ENCODE data around the gene CHD5. TPM values are rescaled to one million over a fixed set of nuclear protein-coding genes. Genes with fewer than 3 reads are reported as not detected.

CHD5 gene
- total and polyA plus RNA-seq, 2 of the 4 experiments (the other 2 are of a cell fraction), result under 0.01 to 0.09 TPM

GRCh38 chr1:6207075-6207885, 27.2 kb upstream of the CHD5 start:
- Histone ChIP-seq H4K20me1 (ENCODE audit: insufficient read depth, low read length) (no peaks in the 10 kb centered on the region; the same call in 1 of the 2 replicates), H4K5ac (ENCODE audit: low read depth, low read length) (no peak overlapping the region), H3K9ac (ENCODE audit: low read depth, low read length) (no peak overlapping the region), H3K4ac (ENCODE audit: low read depth, low read length) (no peak overlapping the region), H2BK15ac (ENCODE audit: low read depth, low read length) (no peak overlapping the region), H3K23ac (ENCODE audit: low read depth, low read length) (no peak overlapping the region), H2BK5ac (ENCODE audit: low read depth, low read length, poor library complexity, severe bottlenecking) (no peak overlapping the region), H2AK9ac (replicated peaks; ENCODE audit: low read depth, low read length, poor library complexity) (no peak overlapping the region), H2BK20ac (ENCODE audit: low read depth, low read length) (no peak overlapping the region), H3K9me3 (ENCODE audit: control insufficient read depth, insufficient read depth, low read length) (no peaks in the 10 kb centered on the region), H2AFZ (replicated peaks; ENCODE audit: low read length, poor library complexity) (no peak overlapping the region), H4K91ac (ENCODE audit: insufficient read depth, low read depth, low read length) (no peak overlapping the region), H3K9me1 (ENCODE audit: insufficient read depth, low read length) (peaks cover 4% of the 10 kb centered on the region), H3K36me3 (ENCODE audit: control insufficient read depth, insufficient read depth, low read length) (no peaks in the 10 kb centered on the region), H3K14ac (replicated peaks; ENCODE audit: low read depth, low read length) (no peak overlapping the region), H4K8ac (ENCODE audit: low read depth in 2 of 2, low read length in 2 of 2) (no peak overlapping the region), H3K4me2 (ENCODE audit: low read depth, low read length) (no peak overlapping the region), H3K56ac (ENCODE audit: extremely low read depth, insufficient read depth, low read length) (no peak overlapping the region), H2BK120ac (ENCODE audit: low read depth, low read length) (no peak overlapping the region), H2AK5ac (ENCODE audit: low read depth, low read length) (no peak overlapping the region), H3K4me3 (ENCODE audit: insufficient read depth, low read depth, low read length) (no peak overlapping the region), H3K79me1 (ENCODE audit: low read depth in 1 of 2, low read length in 2 of 2) (no peaks in the 10 kb centered on the region; a peak in 1 of 4 replicates), H3K4me1 (ENCODE audit: control insufficient read depth, insufficient read depth, low read length) (peaks cover 7% of the 10 kb centered on the region; the same call in 1 of the 2 replicates), H3K18ac (ENCODE audit: low read depth, low read length) (no peak overlapping the region), H3K27me3 (ENCODE audit: control insufficient read depth, insufficient read depth, low read length) (no peaks in the 10 kb centered on the region; the same call in 1 of the 2 replicates), H3K27ac (ENCODE audit: insufficient read depth, low read length) (no peak overlapping the region)
- ATAC-seq (ENCODE audit: low read depth) (no peak), DNase-seq (no peak)
- ChIA-PET CTCF (interaction anchor here (0.6 to 1.0 kb wide), 4 partner anchors 9 to 90 kb away, joined by 3 to 6 read pairs (median 3); no protein-coding TSS in a partner anchor), POLR2A (ENCODE audit: unreplicated experiment) (no interaction called here)
- intact Hi-C loops (cut with micrococcal nuclease), result no loop called here
- WGBS, 2 experiments (ENCODE audit: extremely low coverage in 2 of 2, insufficient read length in 1 of 2), result 89% methylated on average over 13 of the region's 19 CpGs; no CpG with 5 or more reads in 1 of the 2 experiments
- no TSS peak for BruUV-seq (replicated peaks)
- in situ Hi-C loops (cut with MboI; ENCODE audit: low sequenced_read_pairs), result no loop called here
- no peak for TF ChIP-seq MAZ (IDR thresholded peaks at IDR 0.05; ENCODE audit: borderline replicate concordance, low read depth, low read length)
- no peak for TF ChIP-seq ELK1 (IDR thresholded peaks at IDR 0.05; ENCODE audit: borderline replicate concordance, low read depth, low read length)
- no peak for TF ChIP-seq MAFK (IDR thresholded peaks at IDR 0.05; ENCODE audit: low read depth, low read length)
- TF ChIP-seq CTCF (conservative IDR thresholded peaks at IDR 0.05; ENCODE audit: low read depth, low read length), result no peak
- dilution Hi-C loops (cut with HindIII; ENCODE audit: low sequenced_read_pairs, unreplicated experiment), result no loop called here

Data from IMR-90 (cell line).